ENCODE measurements around the gene ALMS1.
"Not testable (repeated sequence)": the region's sequence is repeated elsewhere in the genome, so short reads cannot be mapped to it uniquely, and the experiment has no call there.

The ALMS1 gene, protein sequence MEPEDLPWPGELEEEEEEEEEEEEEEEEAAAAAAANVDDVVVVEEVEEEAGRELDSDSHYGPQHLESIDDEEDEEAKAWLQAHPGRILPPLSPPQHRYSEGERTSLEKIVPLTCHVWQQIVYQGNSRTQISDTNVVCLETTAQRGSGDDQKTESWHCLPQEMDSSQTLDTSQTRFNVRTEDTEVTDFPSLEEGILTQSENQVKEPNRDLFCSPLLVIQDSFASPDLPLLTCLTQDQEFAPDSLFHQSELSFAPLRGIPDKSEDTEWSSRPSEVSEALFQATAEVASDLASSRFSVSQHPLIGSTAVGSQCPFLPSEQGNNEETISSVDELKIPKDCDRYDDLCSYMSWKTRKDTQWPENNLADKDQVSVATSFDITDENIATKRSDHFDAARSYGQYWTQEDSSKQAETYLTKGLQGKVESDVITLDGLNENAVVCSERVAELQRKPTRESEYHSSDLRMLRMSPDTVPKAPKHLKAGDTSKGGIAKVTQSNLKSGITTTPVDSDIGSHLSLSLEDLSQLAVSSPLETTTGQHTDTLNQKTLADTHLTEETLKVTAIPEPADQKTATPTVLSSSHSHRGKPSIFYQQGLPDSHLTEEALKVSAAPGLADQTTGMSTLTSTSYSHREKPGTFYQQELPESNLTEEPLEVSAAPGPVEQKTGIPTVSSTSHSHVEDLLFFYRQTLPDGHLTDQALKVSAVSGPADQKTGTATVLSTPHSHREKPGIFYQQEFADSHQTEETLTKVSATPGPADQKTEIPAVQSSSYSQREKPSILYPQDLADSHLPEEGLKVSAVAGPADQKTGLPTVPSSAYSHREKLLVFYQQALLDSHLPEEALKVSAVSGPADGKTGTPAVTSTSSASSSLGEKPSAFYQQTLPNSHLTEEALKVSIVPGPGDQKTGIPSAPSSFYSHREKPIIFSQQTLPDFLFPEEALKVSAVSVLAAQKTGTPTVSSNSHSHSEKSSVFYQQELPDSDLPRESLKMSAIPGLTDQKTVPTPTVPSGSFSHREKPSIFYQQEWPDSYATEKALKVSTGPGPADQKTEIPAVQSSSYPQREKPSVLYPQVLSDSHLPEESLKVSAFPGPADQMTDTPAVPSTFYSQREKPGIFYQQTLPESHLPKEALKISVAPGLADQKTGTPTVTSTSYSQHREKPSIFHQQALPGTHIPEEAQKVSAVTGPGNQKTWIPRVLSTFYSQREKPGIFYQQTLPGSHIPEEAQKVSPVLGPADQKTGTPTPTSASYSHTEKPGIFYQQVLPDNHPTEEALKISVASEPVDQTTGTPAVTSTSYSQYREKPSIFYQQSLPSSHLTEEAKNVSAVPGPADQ (N-terminal part only)

GRCh38 chr2:73385504-73386341 is at the start of gene ALMS1:
Gene ALMS1 (plus strand): TSS chr2:73385836. CDS start chr2:73385869, 33 bp downstream.
- peak; percentile 67 for DNase-seq (ENCODE audit: low read depth)

- no peak for DNase-seq (ENCODE audit: low read depth)
Measured at GRCh38 chr2:73337828-73338227, 47.8 kb upstream of the ALMS1 start.

- no peak for DNase-seq (ENCODE audit: low read depth)
Measured at GRCh38 chr2:73339201-73339600, 46.4 kb upstream of the ALMS1 start.

DNA sequence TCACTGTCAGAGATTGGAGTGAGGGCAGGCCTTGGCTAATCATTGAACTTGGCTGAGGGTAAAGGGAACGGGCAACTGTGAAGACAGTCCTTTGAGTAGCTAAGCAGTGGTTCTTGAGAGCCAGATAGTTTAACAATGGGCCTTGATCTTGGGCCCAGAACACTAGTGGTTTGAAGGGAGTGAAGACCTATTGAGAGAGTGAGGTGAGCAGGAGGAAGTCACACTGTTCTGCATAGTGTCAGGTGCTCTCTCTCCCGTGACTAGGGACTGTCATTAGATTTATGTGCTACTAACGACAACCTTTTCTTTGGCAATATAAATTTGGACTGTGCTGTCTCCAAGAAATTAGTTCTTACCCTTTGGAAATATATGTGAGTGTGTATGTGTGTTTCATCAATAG is 44.6 kb upstream of the ALMS1 start:
- no peak for DNase-seq (ENCODE audit: low read depth)

- DNase-seq (ENCODE audit: low read depth): no peak
Measured at GRCh38 chr2:73343992-73344391, 41.6 kb upstream of the ALMS1 start.

DNA sequence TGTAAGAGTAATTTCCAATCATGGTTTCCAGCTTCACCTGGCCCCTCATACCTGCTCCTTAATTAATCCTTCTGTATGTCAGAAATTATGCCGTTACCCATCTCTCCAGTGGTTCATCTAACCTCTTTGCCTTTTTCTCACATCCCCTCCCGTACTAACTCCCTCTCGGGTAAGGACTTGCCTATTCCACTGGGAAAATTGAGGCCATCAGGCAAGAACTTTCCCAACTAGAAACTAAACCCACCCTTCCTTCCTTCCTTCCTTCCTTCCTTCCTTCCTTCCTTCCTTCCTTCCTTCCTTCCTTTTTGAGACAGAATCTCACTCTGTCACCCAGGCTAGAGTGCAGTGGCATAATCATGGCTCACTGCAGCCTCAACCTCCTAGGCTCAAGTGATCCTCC is 40.9 kb upstream of the ALMS1 start:
- not testable (repeated sequence) for DNase-seq (ENCODE audit: low read depth)

DNA sequence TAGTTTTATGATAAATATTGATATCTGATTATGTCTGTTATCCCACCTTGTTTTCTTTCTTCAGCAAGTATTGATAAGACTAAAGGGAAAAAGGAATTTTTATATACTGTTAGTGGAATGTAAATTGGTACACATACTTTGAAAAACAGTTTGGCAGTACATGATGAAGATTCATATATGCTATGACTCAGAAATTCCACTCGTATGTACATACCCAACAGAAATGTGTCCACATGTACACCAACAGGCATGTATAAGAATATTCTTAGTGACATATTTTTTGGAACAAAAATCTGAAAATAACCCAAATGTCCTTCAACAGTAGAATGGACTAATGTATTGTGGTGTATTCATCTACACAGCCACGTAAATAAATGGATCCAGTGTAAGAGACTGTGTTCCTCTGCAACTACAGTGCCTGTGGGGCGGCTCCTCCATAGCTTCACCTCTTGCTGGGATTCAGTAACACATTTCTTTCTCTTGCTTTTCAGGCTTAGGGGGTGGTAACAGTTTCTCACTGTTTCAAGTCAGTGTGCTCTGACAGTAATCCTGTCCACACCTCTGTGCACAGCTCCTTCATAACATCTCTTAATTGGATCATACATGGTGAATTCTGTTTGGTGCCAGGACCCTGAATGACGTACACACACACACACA is 35.5 kb upstream of the ALMS1 start:
- no peak for DNase-seq (ENCODE audit: low read depth)

GRCh38 chr2:73356097-73356496 is 29.5 kb upstream of the ALMS1 start:
- DNase-seq (ENCODE audit: low read depth): no peak

DNA sequence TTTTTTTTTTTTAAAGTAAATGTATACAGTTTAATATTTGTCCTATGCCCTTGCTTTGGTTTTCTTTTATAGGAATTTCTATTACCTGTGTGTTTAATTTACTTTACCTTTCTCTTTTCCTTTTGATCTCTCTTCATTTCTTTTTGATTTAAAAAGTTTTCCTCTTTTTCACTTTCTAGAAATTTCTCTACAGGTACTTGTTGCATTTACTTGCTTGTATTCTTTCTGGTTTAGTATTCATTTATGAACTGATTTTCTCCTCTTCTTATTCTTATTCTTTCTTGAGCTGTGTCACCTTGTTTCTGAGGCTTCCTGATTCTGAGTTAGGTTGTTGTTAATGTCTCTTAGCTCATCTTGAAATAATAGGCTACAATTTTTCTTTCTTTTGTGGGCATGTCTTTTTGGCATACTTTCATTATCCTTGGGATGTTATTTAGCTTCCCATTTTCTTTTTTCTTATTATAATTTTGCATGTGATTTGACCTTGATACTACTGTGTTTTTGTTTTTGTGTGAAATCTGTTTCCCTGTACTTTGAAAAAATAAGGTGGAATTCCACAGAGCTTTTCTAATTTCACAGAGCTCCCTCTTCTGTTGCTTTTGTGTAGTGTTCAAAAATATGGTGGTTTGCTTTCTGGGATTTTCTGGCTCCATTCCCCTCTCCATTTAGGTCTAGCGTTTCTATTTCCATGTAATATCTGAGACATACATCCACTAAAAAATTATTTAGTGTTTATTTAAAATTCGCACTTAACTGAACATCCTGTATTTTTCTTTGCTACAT is 25.5 kb upstream of the ALMS1 start:
- DNase-seq (ENCODE audit: low read depth): no peak

DNA sequence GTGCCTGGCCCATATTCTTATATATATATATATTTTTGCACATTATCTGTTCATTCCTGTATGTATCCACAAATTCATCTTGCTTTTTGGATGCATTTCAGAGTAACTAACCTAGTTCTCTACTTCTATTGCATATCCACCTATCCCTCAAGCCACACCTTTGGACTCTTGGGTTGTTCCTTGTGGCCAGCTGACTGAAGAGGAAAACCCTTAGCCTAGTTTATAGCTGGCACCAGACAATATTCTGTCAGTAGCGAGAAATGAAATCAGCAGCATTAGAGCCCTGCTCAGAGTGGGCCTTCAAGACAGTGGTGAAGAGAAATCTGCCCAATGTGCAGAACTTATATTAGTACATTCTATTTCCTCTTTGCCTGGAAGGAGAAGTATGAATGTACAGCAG is 19.6 kb upstream of the ALMS1 start:
- DNase-seq (ENCODE audit: low read depth): no peak

GRCh38 chr2:73368781-73369180 is 16.9 kb upstream of the ALMS1 start:
- no peak for DNase-seq (ENCODE audit: low read depth)

GRCh38 chr2:73370348-73370747 is 15.3 kb upstream of the ALMS1 start:
- DNase-seq (ENCODE audit: low read depth): no peak

DNA sequence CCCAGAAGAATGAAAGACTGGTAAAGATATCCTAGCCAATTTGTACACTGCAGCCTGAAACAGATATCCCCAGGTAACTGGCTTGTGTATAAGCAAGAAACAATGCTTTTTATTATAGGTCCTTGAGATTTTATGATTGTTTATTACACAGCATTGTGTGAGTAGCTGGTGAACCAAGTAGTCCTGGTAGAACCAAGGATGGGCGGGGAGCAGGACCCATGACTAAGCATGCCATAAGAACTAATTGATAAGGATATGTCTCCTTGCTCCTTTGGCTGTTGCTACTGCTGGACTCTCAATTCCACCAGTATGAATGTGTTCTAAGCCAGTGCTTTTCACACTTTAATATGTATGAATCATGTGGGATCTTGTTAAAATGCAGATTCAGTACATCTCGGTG is 12.3 kb upstream of the ALMS1 start:
- no peak for DNase-seq (ENCODE audit: low read depth)

DNA sequence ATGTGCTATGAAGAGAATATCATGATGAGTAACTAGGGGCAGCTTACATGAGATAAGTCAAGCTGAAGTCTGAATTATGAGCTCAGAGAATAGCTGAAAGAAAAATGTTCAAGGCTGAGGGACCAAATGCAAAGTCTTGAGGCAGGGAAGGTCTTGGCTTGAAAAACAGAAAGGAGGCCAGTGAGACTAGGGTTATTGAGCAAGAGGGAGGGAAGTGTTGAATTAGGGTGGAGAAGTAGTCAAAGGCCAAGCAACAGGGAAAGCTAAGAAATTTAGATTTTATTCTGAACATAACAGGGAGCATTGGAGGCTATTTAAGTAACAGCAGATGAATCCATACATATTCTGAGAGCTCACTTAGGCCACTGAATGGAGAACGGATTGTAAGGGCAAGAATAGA is 11.4 kb upstream of the ALMS1 start:
- no peak for DNase-seq (ENCODE audit: low read depth)

DNA sequence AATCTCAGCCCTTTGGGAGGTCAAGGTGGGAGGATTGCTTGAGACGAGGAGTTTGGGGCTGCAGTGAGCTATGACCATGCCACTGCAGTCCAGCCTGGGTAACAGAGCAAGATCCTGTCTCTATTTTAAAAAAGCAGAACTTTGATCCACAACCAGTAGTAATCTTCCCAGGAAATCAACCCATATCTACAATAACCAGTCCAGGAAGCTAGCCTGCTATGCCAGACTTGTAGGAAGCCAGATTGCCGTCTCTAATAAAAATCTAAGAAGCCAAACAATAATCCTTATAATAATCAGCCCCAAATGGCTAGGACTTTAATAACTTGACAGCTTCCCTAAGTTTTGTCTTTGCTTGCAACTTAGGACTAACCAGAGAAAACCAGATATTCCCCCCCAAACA is 9.0 kb upstream of the ALMS1 start:
- no peak for DNase-seq (ENCODE audit: low read depth)

- DNase-seq (ENCODE audit: low read depth): no peak
Measured at GRCh38 chr2:73383036-73383435, 2.6 kb upstream of the ALMS1 start.

- no peak for DNase-seq (ENCODE audit: low read depth)
Measured at GRCh38 chr2:73385123-73385503, 523 bp upstream of the ALMS1 start.

DNA sequence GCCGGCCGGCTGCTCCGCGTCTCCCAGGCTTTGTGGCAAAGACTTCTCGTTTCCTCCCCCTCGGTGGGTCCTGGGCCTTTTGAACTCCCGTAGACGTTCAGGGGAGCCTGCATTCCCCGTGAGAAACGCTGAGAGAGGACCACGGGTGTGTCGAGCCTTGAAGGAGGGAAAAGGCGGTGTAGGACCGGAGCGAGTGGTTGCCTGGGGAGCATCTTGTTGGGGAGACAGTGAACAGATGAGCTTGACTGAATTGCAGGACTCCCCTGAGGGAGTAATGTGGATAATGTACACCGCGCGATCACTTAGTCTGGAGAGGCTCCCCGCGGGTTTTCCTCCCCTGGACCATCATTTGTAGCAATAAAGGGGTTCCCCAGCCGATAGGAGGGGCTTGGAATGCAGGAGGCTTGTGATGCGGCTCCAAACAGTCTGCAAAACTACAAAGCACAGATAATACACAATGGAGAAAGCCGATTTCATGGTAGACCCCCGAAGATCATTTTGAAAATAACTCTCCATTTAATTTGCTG is 769 bp downstream of the ALMS1 start:
- no peak for DNase-seq (ENCODE audit: low read depth)

- DNase-seq (ENCODE audit: low read depth): no peak
Measured at GRCh38 chr2:73386894-73387636, 1.4 kb downstream of the ALMS1 start.
